Hematopoietic multipotent progenitor cell treated with erythropoietin and hydrocortisone succinate and interleukin-3 and kit ligand, for 17 days (in vitro differentiated cells): Measurements from ENCODE around the gene CTSH.
"Not testable (repeated sequence)": the region's sequence is repeated elsewhere in the genome, so short reads cannot be mapped to it uniquely, and the experiment has no call there.

Experiments
- DNase-seq: peaks from one replicate; pipeline ENCODE4 v3.0.0-alpha.2; 2015; ENCODE audit warnings: low spot score

Gene CTSH

GRCh38 chr15:78880813-78881212 lies 64.0 kb downstream of the CTSH start:
- no peak for DNase-seq

DNA sequence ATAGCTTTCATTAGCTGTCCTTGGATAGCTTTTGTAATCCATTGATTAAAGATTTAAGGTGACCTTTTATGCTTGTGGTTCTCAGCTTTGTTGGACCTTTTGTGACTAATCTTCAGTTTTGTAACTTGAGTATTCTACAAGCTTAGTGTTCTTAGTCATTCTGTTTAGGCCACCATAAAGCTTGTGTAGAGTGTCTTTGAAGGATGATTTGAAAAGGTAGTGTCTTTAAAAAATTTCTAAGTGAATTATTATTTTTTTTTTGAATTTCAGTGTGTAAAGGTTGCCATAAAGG lies 64.7 kb downstream of the CTSH start:
- no peak for DNase-seq

GRCh38 chr15:78879517-78880241 lies 65.2 kb downstream of the CTSH start:
- DNase-seq, result peak; percentile 44

DNA sequence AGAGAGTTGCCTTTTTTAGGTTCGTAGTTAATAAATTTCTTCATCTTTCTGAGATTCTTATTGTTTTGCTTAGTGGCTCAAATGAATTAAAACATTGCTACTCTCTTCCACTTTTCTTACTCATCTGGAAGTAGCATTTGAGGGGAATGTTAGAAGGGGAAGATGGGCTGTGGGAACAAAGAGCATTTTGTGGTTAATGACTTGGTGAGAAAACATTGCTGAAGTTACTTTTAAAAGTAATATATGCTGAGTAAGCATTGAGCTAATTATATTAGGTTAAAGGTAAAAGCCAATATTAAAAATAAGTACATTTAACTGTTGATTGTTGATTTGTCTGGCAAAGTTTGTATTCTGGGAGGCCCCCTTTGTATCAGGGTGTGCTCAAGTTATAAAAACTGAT lies 66.5 kb downstream of the CTSH start:
- DNase-seq, result no peak

- DNase-seq, result peak; percentile 51
Observed at GRCh38 chr15:78876954-78877353, 67.9 kb downstream of the CTSH start.

DNA sequence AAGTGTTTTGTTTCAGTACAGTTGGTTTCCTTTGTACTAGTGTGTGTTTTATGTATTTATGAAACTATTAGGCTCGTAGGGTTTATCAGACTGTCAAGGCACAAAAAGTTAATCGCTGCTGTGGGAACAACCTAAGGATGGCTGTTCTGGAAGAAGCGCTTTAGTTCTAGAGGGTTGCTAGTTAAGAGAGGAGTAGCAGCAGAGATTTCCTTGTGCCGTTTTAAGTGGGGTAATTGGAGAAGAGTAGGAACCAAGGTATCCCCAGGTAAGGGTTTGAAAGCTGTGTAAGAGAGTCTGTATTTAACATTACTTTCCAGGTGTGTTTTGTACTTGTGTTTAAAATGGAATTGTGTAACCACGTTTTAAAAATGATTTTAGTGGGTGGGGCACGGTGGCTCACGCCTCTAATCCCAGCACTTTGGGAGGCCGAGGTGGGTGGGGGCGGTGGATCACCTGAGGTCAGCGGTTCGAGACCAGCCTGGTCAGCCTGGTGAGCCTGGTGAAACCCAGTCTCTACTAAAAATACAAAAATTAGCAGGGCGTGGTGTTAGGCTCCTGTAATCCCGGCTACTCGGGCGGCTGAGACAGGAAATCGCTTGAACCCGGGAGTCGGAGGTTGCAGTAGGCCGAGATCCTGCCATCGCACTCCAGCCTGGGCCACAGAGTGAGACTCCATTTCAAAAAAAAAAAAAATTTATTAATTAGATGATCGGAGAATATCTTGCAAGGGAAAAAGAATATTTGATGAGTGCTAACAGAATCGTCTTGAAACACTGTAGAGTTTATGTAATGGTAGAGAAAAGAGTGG lies 69.5 kb downstream of the CTSH start:
- DNase-seq, result peak; percentile 28

DNA sequence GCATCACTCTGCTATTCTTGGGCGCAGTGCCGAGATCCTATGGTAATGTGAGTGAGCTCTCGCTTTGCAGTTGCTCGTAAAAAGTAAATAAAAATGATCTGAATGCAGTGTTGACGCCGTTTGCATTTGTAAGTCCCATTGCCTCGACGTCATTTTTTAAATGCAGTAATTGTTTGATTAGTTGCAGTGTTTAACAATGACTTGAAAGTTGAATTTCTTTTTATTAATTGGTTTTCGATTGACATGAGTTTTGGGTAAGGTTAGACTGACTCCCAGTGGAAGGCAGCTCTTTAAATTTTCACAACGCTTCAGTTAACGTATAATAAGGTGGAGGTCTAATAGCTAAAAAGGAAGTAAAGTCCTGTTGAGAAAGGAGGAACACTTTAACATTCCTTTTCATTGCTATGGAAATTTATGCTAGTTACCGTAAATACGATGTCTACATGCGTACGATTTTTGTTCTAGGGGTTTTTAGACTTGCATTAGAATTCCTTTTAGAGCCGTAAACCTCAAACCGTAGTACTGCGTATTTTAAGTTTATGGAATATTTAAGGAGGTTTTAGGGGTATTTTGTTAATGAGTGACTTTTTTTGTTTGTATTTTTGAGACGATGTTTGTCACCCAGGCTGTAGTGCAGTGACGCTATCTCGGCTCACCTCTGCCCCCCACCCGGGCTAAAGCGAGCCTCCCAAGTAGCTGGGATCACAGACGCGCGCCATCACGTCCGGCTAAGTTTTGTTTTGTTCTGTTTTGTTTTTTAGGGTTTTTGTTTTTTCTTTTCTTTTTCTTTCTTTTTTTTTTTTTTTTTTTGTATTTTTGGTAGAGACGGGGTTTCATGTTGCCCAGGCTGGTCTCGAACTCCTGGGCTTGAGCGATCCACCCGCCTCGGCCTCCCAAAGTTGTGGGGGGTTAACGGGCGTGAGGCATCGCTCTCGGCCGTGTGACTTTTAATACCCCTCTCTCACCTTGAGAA lies 70.8 kb downstream of the CTSH start:
- peak; percentile 42 for DNase-seq

DNA sequence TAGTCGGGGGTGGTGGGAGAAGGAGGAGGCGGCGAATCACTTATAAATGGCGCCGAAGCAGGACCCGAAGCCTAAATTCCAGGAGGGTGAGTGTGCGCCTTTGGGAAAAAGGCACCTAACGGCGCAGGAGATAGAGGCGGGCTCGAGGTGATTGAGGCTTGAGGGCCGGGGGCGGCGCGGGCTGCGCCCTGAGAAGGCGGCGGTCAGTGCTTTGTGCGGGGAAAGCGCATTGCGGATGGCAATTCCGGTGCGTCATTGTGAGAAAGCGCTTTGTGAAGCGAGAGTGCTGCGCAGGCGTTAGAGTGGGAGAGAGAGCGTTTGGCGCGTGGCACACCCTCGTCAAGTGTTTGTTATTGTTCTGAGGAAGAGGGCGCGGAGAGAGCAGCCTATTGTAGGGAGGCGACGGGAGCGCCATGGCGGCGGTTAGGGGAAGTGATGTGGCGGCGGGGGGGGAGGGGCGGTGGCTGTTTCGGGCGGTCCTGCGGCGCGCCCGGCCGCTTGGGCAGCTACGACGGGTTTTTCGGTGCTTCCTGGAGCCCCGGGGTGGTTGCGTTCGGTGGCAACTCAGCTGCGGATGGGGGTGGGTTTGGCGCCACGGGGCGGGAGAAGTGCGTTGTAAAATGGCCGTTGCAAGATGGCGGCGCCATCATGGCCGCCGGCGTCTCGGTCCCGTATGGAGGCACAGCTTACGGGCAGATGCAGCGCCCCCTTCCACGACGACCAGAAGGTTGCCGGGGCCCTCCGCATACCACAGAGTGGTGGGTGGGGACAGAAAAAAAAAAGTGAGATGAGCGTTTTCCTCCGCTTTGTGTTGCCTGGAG lies 71.7 kb downstream of the CTSH start:
- peak; percentile 91 for DNase-seq

GRCh38 chr15:78872155-78872971 lies 72.5 kb downstream of the CTSH start, which contains the start of gene MORF4L1:
Gene MORF4L1 (plus strand): TSS chr15:78872890. CDS start chr15:78873018, 128 bp downstream.
- DNase-seq, result peak; percentile 83

DNA sequence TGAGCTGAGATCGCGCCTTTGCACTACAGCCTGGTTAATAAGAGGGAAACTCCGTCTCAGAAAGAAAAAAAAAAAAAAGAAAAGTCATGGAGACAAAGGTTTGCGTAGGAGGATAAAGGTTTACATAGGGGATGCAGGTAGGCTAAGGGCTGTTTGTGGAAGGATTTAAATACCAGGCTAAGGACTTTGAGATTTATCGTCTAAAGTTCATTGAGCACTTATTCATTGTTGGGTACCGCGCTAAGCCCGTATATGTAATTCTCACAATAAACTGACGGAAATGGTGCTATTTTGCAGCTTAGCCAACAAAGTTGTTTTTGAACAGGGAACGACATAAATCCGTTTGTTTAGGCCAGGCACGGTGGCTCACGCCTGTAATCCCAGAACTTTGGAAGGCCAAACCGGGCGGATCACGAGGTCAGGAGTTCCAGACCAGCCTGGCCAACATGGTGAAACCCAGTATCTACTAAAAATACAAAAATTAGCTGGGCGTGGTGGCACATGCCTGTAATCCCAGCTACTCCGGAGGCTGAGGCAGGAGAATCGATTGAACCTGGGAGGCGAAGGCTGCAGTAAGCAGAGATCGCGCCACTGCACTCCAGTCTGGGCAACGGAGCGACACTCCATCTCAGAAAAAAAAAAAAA lies 73.2 kb downstream of the CTSH start:
- DNase-seq, result not testable (repeated sequence)
